BE2C (cell line): Measurements from ENCODE around the gene CPEB1.

ENCODE experiments used
- DNase-seq: peaks from one replicate; pipeline ENCODE4 v3.0.0-alpha.2; 2020
- H3K27me3 ChIP-seq: fragments of 250-450 bp; sonication (Bioruptor Pico); 2 replicates; pipeline ENCODE4 v1.5.1; 2020; ENCODE audit warnings: mild to moderate bottlenecking
- H3K36me3 ChIP-seq: fragments of 250-450 bp; sonication (Bioruptor Pico); 2 replicates; pipeline ENCODE4 v1.5.1; 2020; ENCODE audit warnings: mild to moderate bottlenecking
- H3K4me1 ChIP-seq: fragments of 250-450 bp; sonication (Bioruptor Pico); 2 replicates; pipeline ENCODE4 v1.5.1; 2020
- H3K4me3 ChIP-seq: 2 replicates; pipeline ENCODE4 v1.5.1; 2011; ENCODE audit warnings: low read depth, low read length
- H3K9me3 ChIP-seq: fragments of 250-450 bp; sonication (Bioruptor Pico); 2 replicates; pipeline ENCODE4 v1.5.1; 2020
- CTCF ChIP-seq: IDR thresholded peaks from 2 replicates; pipeline ENCODE4 v1.5.1; 2012; ENCODE audit warnings: mild to moderate bottlenecking, low read depth, low read length

Gene CPEB1

GRCh38 chr15:82568986-82569385, 78.2 kb downstream of the CPEB1 start:
- Histone ChIP-seq H3K4me1 (peaks cover 10% of the 10 kb centered on the region), H3K9me3 (no peaks in the 10 kb centered on the region), H3K36me3 (no peaks in the 10 kb centered on the region), H3K4me3 (no peak overlapping the region), H3K27me3 (no peaks in the 10 kb centered on the region; the same call in 1 of the 2 replicates)
- no peak for TF ChIP-seq CTCF
- DNase-seq = no peak

GRCh38 chr15:82567661-82568060, 79.5 kb downstream of the CPEB1 start:
- TF ChIP-seq CTCF = no peak
- H3K9me3 ChIP-seq = no peaks in the 10 kb centered on the region

GRCh38 chr15:82566690-82567089, 80.5 kb downstream of the CPEB1 start:
- no peak for TF ChIP-seq CTCF
- Histone ChIP-seq H3K4me3 (no peak overlapping the region), H3K4me1 (peaks cover 9% of the 10 kb centered on the region), H3K27me3 (no peaks in the 10 kb centered on the region; the same call in 1 of the 2 replicates), H3K9me3 (no peaks in the 10 kb centered on the region), H3K36me3 (no peaks in the 10 kb centered on the region)
- no peak for DNase-seq

More at GRCh38 chr15:82567661-82568060, 79.5 kb downstream of the CPEB1 start:
- no peak for DNase-seq
- no peaks in the 10 kb centered on the region for H3K36me3 ChIP-seq
- no peak overlapping the region for H3K4me3 ChIP-seq
- H3K27me3 ChIP-seq = no peaks in the 10 kb centered on the region; the same call in 1 of the 2 replicates
- H3K4me1 ChIP-seq = peaks cover 10% of the 10 kb centered on the region

- Histone ChIP-seq H3K4me1 (no peaks in the 10 kb centered on the region), H3K27me3 (no peaks in the 10 kb centered on the region), H3K36me3 (no peaks in the 10 kb centered on the region), H3K4me3 (no peak overlapping the region), H3K9me3 (no peaks in the 10 kb centered on the region)
- no peak for TF ChIP-seq CTCF
- no peak for DNase-seq
These were observed 88.7 kb downstream of the CPEB1 start for GRCh38 chr15:82558502-82558901.

GRCh38 chr15:82556315-82557035, 90.7 kb downstream of the CPEB1 start:
- DNase-seq = no peak
- Histone ChIP-seq H3K36me3 (no peaks in the 10 kb centered on the region), H3K27me3 (no peaks in the 10 kb centered on the region), H3K9me3 (no peaks in the 10 kb centered on the region), H3K4me1 (no peaks in the 10 kb centered on the region), H3K4me3 (no peak overlapping the region)
- TF ChIP-seq CTCF = no peak

- H3K4me1 ChIP-seq = no peaks in the 10 kb centered on the region
- DNase-seq = no peak
- H3K4me3 ChIP-seq = no peak overlapping the region
- no peaks in the 10 kb centered on the region for H3K9me3 ChIP-seq
- no peaks in the 10 kb centered on the region for H3K36me3 ChIP-seq
- TF ChIP-seq CTCF = no peak
- no peaks in the 10 kb centered on the region for H3K27me3 ChIP-seq
These were observed 92.3 kb downstream of the CPEB1 start for GRCh38 chr15:82554849-82555248.
